ENCODE measurements around the gene ERCC4. TPM values are rescaled to one million over a fixed set of nuclear protein-coding genes. Genes with fewer than 3 reads are reported as not detected.

Gene ERCC4
- polyA plus RNA-seq, 2 of the 4 experiments (the other 2 are of a cell fraction) = 5.9 to 15.1 TPM

- TF ChIP-seq ZNF302 (CRISPR knock-in tag; IDR thresholded peaks at IDR 0.05) = no peak
- TF ChIP-seq BCL3 (IDR thresholded peaks at IDR 0.05) = no peak
- no peak for TF ChIP-seq GATA3 (IDR thresholded peaks at IDR 0.05; ENCODE audit: borderline replicate concordance)
- no peak for TF ChIP-seq HMGXB4 (CRISPR knock-in tag; IDR thresholded peaks at IDR 0.05; ENCODE audit: borderline replicate concordance)
- TF ChIP-seq ESRRA (IDR thresholded peaks at IDR 0.05; ENCODE audit: borderline replicate concordance, low read length) = no peak
- TF ChIP-seq USF2 (IDR thresholded peaks at IDR 0.05) = no peak
- TF ChIP-seq ELK1 (IDR thresholded peaks at IDR 0.05; ENCODE audit: low read depth, low read length) = no peak
- no peak for TF ChIP-seq JUN (IDR thresholded peaks at IDR 0.05)
- no peak for TF ChIP-seq RARB (CRISPR knock-in tag; IDR thresholded peaks at IDR 0.05)
- no peak for TF ChIP-seq ZC3H11A (IDR thresholded peaks at IDR 0.05)
- TF ChIP-seq ZFP36 (IDR thresholded peaks at IDR 0.05; ENCODE audit: borderline replicate concordance, partially characterized antibody) = no peak
- no peak for TF ChIP-seq REST (IDR thresholded peaks at IDR 0.05)
- TF ChIP-seq KDM1A (IDR thresholded peaks at IDR 0.05; ENCODE audit: low read depth) = no peak
- TF ChIP-seq RFX5 (IDR thresholded peaks at IDR 0.05) = no peak
- TF ChIP-seq CBX8 (IDR thresholded peaks at IDR 0.05) = no peak
- TF ChIP-seq SREBF2 (IDR thresholded peaks at IDR 0.05) = no peak
- TF ChIP-seq JUNB (IDR thresholded peaks at IDR 0.05) = no peak
- 19% methylated on average over 1 of the region's 1 CpG for WGBS (ENCODE audit: missing lambda C conversion rate)
- peaks cover 17% of the 10 kb centered on the region for H3K9me3 ChIP-seq
- H3K4me1 ChIP-seq = no peaks in the 10 kb centered on the region
- DNase-seq (ENCODE audit: low read depth in 1 of 2, low spot score in 1 of 2) (no peak), FAIRE-seq (no peak), ATAC-seq (no peak)
- no peak overlapping the region for H3K4me2 ChIP-seq
- ChIA-PET POLR2A (no interaction called here), CTCF (interaction anchor here (1.8 kb wide), 1 partner anchor 11 kb away, joined by 4 read pairs; no protein-coding TSS in a partner anchor)
- H3K4me3 ChIP-seq = no peak overlapping the region
- no peak overlapping the region for H3K27ac ChIP-seq
Observed at GRCh38 chr16:13912891-13913290, 7.1 kb upstream of the ERCC4 start.
